ENCODE data around the gene RAB3IL1. TPM values are rescaled to one million over a fixed set of nuclear protein-coding genes. Genes with fewer than 3 reads are reported as not detected.

RAB3IL1 gene
- total and polyA plus RNA-seq, 9 of the 15 experiments (the other 6 are each of a cell fraction or from before 2014, with no cell fraction given): 0.15 to 42.6 (median 15.5) TPM

DNA sequence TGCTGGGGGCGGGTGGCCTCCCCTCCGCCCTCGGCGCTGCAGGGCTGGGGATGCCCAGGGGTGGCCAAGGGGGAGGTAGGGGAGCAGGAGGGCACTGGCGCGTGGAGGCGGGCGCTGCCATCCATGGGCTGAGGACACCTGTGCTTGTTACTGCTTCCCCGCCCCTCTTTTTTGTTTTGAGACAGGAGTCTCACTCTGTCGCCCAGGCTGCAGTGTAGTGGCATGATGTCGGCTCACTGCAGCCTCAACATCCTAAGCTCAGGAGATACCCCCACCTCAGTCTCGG is 25.3 kb downstream of the RAB3IL1 start:
- Histone ChIP-seq H3K4me2 (ENCODE audit: insufficient read depth, low read length) (peak overlapping the region; percentile 53; the same call in 1 of the 2 replicates), H3K9me3 (replicated peaks; ENCODE audit: control insufficient read depth, insufficient read depth, low read depth, low read length) (no peaks in the 10 kb centered on the region), H3K4me1 (replicated peaks in 1 of 2; ENCODE audit: control insufficient read depth in 2 of 2, insufficient read depth in 2 of 2, low read length in 2 of 2) (peaks cover 15 to 45% of the 10 kb centered on the region in 2 experiments), H2AFZ (ENCODE audit: low read depth, low read length) (peak overlapping the region; percentile 80), H3K36me3 (ENCODE audit: control insufficient read depth, insufficient read depth, low read length) (peaks cover 20% of the 10 kb centered on the region; the same call in 2 of the 3 replicates), H3K9ac (ENCODE audit: insufficient read depth in 1 of 2, low read depth in 2 of 2, low read length in 2 of 2) (peak overlapping the region in 1 of 2 experiments; percentile 84; a peak in 2 of 4 replicates), H4K20me1 (replicated peaks; ENCODE audit: control insufficient read depth, insufficient read depth, low read length) (no peaks in the 10 kb centered on the region), H3K9me1 (ENCODE audit: control insufficient read depth, insufficient read depth, low read length) (no peaks in the 10 kb centered on the region), H3K27ac (ENCODE audit: extremely low read depth, low read depth, low read length) (no peak overlapping the region), H3K27me3 (ENCODE audit: control insufficient read depth in 2 of 2, insufficient read depth in 2 of 2, low read length in 2 of 2) (no peaks in the 10 kb centered on the region), H3K4me3 (peak overlapping the region; percentile 64), H3K79me2 (ENCODE audit: control insufficient read depth, insufficient read depth, low read length) (peaks cover 37% of the 10 kb centered on the region)
- DNase-seq (ENCODE audit: extremely low read depth in 1 of 4, low spot score in 3 of 4) (no peak), ATAC-seq (no peak), FAIRE-seq (no peak)
- 54% methylated on average over 5 of the region's 12 CpGs for WGBS (ENCODE audit: insufficient coverage, low coverage, missing lambda C conversion rate)
- TF ChIP-seq, protein P1, sequence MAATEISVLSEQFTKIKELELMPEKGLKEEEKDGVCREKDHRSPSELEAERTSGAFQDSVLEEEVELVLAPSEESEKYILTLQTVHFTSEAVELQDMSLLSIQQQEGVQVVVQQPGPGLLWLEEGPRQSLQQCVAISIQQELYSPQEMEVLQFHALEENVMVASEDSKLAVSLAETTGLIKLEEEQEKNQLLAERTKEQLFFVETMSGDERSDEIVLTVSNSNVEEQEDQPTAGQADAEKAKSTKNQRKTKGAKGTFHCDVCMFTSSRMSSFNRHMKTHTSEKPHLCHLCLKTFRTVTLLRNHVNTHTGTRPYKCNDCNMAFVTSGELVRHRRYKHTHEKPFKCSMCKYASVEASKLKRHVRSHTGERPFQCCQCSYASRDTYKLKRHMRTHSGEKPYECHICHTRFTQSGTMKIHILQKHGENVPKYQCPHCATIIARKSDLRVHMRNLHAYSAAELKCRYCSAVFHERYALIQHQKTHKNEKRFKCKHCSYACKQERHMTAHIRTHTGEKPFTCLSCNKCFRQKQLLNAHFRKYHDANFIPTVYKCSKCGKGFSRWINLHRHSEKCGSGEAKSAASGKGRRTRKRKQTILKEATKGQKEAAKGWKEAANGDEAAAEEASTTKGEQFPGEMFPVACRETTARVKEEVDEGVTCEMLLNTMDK (IDR thresholded peaks at IDR 0.05; ENCODE audit: borderline replicate concordance, insufficient read depth, low read depth, low read length, poor library complexity, severe bottlenecking): peak; percentile 32
- 0 out of 2 replicates have a peak, but pooled peaks have one; percentile 1 for TF ChIP-seq MTA3 (IDR thresholded peaks at IDR 0.05; ENCODE audit: borderline replicate concordance)
- TF ChIP-seq, protein P2, sequence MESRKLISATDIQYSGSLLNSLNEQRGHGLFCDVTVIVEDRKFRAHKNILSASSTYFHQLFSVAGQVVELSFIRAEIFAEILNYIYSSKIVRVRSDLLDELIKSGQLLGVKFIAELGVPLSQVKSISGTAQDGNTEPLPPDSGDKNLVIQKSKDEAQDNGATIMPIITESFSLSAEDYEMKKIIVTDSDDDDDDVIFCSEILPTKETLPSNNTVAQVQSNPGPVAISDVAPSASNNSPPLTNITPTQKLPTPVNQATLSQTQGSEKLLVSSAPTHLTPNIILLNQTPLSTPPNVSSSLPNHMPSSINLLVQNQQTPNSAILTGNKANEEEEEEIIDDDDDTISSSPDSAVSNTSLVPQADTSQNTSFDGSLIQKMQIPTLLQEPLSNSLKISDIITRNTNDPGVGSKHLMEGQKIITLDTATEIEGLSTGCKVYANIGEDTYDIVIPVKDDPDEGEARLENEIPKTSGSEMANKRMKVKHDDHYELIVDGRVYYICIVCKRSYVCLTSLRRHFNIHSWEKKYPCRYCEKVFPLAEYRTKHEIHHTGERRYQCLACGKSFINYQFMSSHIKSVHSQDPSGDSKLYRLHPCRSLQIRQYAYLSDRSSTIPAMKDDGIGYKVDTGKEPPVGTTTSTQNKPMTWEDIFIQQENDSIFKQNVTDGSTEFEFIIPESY (CRISPR knock-in tag; IDR thresholded peaks at IDR 0.05): peak; percentile 99
- no peak for TF ChIP-seq TAF15 (IDR thresholded peaks at IDR 0.05; ENCODE audit: low read depth, low read length)
- ChIA-PET POLR2A (no interaction called here), CTCF (ENCODE audit: low intra/inter-chr PET ratio) (interaction anchor here (0.6 kb wide), 1 partner anchor 95 kb away, joined by 3 read pairs; no protein-coding TSS in a partner anchor)
- in situ Hi-C loops (cut with MboI): no loop called here
- intact Hi-C loops (cut with micrococcal nuclease): no loop called here
- no TSS peak for BruUV-seq (replicated peaks)

Data from K562 (cell line).